D341Med (cell line): Measurements from ENCODE around the gene BCKDHB.
"Not testable (repeated sequence)": the region's sequence is repeated elsewhere in the genome, so short reads cannot be mapped to it uniquely, and the experiment has no call there.

Source experiments
- DNase-seq: peaks from one replicate; pipeline ENCODE4 v3.0.0; 2012; ENCODE audit warnings: low spot score

BCKDHB gene

GRCh38 chr6:80263585-80263984 lies 157.1 kb downstream of the BCKDHB start:
- no peak for DNase-seq

DNA sequence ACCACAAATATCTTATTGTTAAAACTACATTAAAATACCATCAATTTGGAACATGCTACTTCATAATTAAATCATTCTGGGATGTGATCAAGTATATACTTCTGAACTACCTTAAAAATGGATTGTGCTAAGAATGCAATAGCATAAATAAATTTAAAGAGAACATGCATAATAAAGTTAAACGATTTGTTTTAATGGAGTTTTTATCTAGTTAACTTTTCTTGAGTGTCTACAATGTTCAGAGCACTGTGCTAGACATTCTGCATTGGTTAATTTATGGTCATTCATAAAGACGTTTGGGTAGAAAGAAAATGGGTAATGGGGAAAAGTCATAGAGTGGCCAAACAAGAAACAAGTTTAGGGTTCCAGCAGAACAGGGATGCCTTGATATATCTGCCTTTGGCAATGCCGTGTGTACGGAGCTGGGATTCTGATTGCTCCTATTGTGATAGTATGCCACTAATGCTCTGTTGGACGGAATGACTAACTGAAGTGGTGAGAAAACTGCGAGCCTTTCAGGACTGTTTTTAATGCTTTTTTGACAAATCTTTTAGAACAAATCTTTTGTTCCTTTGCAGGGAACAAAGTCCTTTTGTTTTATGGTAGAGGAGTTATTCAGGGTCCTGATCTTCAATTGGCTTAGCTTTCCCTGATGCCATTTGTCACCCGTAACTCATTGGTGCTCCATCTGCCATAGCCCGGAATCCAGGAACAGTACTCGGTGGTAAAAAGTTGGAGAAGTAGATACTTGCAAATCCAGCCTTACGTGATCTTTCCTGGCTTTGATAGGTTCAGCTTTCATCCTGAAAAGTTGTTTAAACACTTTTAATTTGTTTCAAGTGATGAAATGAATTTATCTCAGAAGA lies 162.6 kb downstream of the BCKDHB start:
- no peak for DNase-seq

DNA sequence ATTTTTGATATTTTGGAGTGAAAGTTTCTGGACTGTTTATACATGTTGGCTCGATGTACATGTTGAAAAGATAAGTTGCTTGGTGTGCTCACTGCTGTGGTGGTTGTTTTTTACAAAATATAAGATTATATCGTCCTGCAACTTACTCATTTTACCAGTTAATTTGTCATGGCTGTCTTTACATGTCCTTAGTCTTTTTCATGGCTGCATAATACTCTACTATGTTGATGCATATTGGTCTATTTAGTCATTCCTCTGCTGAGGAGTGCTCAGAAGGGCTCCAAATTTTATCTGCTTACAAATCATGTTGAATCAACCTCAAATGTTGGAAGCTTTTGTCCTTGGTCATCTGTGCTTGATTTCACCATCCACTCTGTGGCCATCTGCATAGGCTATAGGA lies 164.6 kb downstream of the BCKDHB start:
- DNase-seq: no peak

- DNase-seq: no peak
Observed at GRCh38 chr6:80272988-80273387, 166.5 kb downstream of the BCKDHB start.

GRCh38 chr6:80276861-80277260 lies 170.4 kb downstream of the BCKDHB start:
- no peak for DNase-seq

DNA sequence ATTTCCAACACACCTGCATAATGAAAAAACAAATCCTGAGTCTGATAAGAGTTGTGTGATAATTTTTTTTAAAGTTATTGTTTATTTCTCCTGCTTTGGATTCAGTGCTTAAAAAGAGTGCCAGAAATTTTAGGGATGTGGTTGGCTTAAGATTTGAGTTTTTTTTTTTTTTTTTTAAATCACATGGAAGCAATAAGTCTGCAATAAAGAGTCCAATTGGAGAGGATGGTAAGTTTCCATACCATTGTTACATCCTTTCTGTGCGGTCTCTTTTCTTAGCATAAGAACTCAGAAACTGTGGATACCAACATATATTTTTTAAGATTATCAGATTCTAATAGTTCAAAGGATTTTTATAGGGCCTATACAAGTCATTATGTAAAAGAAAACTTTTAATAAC lies 171.0 kb downstream of the BCKDHB start:
- DNase-seq: no peak

GRCh38 chr6:80280262-80281010 lies 174.0 kb downstream of the BCKDHB start:
- no peak for DNase-seq

DNA sequence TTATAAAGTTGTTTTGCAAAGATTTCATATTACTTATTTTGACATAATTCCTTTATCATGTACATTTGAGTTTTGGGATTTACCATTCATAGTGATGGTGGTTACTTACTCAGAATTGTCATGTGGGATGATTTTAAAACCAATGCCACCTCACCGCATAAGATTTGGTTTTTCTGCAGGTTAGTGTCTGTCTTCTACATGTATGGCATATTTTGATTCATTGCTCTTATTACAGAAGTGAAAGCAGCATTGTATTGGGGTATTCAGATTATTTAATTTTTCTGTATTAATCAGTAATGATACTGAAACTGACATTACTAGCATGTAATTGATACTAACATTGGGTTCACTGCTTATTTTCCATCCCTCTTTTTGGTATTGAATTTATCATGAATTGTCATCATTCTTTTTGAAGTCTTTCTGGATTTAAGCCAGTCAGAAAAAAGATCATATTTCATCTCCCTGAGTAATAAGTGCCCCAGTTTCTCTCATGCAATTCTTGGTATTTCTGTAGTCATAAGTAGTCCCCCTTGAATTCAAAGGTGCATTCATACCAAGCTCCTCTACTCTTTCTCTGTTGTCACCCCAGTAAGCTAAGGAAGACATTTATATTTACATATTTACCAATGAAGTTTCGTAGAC lies 176.6 kb downstream of the BCKDHB start:
- DNase-seq: no peak

- DNase-seq: no peak
Observed at GRCh38 chr6:80287112-80287511, 180.6 kb downstream of the BCKDHB start.

GRCh38 chr6:80287607-80288006 lies 181.1 kb downstream of the BCKDHB start:
- no peak for DNase-seq

GRCh38 chr6:80289727-80290126 lies 183.3 kb downstream of the BCKDHB start:
- DNase-seq: no peak

DNA sequence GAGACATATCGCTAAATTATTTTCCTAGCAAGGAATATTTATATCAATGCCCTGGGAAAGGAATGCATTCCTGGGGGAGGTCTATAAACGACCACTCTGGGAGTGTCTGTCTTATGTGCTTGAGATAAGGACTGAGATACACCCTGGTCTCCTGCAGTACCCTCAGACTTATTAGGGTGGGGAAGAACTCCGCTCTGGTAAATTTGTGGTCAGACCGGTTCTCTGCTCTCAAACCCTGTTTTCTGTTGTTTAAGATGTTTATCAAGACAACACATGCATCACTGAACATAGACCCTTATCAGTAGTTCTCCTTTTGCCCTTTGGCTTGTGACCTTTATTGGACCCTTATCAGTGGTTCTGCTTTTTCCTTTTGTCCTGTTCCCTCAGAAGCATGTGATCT lies 188.1 kb downstream of the BCKDHB start:
- DNase-seq: not testable (repeated sequence)

DNA sequence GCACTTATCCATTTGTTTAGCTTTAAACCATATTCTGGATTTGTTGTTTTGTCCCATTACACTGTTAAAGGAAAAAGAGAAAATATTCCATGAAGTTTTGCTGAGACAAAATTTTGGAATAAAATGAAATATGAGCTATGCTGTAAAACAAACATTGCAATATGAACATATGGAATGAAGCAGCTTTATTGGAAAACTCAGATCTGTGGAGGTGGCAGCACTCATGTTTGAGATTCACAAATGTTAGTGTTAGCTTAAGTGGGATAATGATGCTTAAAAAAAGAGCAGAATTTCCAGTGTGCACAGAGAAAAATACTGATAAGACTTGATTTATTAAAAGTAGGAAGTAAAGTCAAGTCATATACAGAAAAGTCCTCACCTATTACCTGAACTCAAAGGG lies 196.2 kb downstream of the BCKDHB start:
- DNase-seq: no peak

GRCh38 chr6:80304014-80304413 lies 197.5 kb downstream of the BCKDHB start:
- DNase-seq: no peak

DNA sequence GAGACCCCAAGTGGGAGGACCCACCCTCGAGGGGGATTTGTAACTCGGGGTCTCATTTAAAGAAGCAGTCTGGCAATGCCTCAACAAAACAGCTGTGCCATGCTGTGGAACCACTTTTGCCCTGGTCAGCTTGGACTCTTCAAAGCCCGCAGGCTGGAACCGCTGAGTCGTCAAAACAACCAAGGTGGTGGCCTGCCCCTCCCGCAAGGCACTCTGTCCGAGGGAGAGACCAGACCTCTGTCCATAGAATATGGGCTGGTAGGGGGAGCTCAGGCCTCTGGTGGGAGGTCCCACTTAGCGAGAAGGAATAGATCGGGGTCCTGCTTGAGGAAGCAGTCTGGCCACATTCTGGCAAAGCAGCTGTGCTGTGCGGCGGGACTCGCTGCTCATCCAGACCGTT lies 208.1 kb downstream of the BCKDHB start:
- no peak for DNase-seq

- no peak for DNase-seq
Observed at GRCh38 chr6:80316686-80317231, 210.3 kb downstream of the BCKDHB start.

DNA sequence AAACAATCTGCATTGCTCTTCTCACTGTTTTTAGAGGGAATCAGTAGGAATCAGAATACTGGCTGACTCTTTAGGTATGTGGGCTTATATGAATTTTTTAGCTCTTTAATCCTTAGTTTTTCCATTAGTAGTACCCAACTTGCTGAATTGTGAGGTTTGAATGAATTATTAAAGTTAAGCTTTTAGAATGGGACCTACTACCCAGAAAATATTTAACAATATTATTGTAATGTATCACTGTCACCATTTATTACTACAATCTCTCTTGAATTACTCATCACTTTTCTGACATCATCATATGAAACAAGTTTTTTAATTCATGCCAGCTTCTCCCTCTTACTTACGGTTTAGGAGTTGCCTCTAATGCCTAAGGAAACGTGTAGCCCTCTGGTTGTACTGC lies 212.7 kb downstream of the BCKDHB start:
- no peak for DNase-seq

DNA sequence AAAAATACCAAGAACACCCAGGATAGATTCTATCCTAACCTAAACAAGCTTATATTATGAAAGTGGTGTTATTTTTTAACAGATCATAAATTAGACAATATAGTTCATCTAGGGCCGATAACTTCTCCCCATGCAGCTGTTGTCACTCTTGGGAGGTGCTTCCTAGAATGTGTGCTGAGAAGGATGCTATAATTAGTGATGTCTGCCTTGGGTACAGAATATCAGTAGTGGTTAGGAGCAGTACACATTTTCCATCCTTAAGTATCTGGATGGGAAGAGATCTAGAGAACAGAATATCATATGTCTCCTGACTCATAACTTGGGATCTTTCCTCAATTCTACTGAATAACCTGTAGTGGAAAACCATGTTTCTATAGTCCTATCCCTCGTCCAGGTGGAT lies 214.5 kb downstream of the BCKDHB start:
- DNase-seq: no peak

DNA sequence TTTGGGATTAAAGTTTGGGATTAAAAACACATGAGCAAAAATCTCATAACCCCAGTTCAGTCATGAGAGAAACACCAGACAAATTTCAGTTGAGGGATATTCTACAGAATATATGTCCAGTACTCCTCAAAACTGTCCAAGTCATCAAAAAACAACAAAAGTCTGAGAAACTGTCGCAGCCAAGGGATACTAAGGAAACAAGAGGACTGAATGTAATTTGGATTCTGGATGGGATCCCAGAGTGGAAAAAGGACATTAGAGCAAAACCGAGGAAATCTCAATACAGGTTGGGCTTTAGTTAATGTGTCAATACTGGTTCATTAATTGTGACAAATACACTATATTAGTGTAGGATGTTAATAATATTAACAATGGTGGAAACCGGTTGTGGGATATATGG lies 219.3 kb downstream of the BCKDHB start:
- no peak for DNase-seq

GRCh38 chr6:80328652-80329051 lies 222.2 kb downstream of the BCKDHB start:
- DNase-seq: no peak

DNA sequence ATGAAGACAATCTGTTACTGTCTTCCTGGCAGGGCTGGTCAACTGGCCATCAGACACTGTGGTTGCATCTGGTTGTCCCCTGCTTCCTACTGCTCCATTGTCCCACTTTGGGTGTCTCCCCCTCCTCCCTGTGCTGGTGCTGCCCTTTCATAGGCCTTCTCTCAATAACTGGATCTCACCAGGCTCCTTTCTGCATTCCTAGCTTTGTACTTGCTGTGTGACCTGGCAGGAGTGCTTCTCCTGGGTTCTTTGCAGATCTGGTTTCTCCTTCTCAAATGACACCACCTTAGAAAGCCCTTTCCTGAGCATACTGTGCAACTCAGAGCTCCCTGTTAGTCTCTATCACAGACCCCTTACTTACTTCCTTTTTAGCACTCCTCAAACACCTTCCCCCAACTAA lies 223.0 kb downstream of the BCKDHB start:
- DNase-seq: no peak

DNA sequence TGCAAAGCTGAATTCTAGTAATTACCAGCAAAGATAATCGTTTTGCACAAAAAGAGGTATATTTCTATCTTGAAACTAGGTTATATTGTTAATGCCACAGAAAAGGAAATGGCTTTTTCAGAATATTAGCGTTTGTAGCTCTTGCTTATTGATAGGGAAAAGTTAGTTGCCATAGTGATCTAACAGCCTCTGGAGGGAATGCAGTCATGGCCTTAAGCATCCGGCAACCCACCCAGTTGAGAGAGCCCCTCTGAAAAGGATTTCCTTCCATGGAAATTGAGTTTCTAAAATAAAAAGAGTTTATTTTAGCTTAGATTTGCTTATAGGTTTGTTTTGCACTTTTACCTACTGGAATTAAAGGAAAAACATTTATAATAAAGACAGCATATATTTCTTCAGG lies 224.5 kb downstream of the BCKDHB start:
- DNase-seq: no peak

- no peak for DNase-seq
Observed at GRCh38 chr6:80331522-80331921, 225.1 kb downstream of the BCKDHB start.
